ENCODE results near the gene SCNN1A.

SCNN1A gene

DNA sequence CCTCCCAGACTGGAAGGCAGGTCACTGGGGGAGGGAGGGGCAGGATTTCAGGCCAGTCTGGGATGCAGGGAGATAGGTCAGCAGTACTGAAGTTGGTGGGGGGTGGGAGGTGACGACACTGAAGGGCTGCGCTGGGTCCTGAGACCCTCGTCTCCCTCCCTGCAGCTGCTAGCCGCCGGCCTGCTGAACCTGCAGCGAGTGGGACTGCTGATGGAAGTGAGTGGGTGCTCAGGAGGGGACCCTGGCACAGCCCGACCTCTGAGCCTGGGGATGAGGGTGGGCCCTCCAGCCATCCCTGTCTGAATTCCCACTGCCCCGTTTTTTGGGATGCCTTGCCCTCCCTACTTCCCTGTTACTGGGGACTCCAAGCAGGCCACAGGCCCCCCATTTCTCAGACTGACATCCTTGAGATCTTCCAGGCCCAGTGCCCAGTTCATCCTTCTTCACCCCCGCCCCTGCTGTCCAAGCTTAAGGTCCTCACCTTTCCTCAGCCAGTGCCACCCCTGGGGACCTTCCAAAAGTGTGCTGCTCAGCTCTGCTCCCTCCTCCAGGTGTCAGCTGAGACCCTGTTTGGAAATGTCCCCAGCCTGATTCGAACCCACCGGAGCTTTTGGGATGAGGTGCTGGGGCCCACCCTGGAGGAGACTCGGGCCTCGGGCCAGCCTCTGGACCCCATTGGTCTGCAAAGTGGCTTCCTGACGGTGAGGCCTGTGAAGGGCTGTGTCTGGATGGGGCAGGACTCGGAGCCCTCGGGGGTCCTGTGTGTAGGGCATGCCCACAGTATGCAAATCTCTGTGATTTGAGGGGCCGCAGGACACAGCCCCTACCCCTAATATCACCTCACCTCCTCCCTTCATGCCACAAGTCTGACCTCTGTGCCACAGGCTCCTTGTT lies 59.4 kb downstream of the SCNN1A start:
- no peak for DNase-seq

DNA sequence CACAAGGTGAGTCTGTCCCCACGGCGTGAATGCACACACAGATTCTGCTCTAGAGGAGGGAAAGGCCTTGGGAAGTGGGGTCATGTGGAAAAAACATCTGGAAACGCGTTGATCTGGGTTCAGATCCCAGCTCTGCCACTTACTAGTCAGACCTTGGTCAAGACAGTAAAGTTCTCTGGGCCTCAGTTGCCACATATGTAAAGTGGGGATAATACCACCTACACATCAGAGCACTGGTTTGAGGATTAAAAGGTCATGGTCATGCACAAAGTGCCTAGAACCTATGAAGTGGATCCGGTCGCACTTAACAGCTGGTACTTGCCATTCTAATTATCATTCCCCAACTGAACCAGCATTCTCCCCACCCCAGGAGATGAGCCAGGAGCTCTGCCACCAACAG lies 60.2 kb downstream of the SCNN1A start:
- DNase-seq = no peak

DNA sequence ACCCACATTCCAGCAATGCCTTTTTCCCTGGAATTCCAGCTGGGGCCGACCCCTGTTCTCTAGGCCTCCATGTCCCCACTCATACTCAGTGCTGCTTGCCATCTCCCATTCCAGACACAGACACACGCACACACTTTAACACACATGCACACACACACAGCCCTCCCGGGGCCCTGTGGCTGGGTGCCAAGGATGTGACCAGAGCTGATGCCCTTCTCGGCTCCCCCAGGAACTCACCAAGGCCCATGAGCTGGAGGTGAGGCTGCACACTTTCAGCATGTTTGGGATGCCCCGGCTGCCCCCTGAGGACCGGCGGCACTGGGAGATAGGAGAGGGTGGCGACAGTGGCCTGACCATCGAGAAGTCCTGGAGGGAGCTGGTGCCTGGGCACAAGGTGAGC lies 60.6 kb downstream of the SCNN1A start:
- DNase-seq = no peak

DNA sequence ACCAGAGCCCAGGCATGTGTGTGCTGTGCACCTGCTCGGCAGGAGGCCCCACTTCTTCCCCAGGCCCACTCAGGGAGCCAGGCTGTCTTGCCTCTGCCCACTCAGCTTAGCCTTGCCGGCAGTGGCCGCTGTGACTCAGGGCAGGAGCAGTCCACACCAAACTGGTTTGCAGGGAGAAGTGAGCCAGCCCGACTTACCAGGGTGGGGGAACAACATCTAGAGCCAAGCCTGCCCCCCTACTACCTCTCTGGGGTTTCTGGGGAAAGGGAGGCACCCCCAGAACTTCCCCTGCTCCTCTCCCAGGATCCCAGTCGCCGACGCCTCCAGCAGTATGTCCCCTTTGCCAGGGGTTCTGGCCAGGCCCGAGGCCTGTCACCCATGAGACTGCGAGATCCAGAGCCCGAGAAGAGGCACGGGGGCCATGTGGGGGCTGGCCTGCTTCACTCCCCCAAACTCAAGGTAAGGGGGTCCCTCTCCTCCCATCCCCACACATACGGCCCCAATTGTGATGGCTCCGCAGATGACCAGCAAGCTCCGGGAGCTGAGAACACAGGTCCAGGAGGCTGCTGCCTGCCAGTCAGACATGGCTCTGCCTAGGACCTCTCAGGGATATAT lies 61.9 kb downstream of the SCNN1A start:
- no peak for DNase-seq

DNA sequence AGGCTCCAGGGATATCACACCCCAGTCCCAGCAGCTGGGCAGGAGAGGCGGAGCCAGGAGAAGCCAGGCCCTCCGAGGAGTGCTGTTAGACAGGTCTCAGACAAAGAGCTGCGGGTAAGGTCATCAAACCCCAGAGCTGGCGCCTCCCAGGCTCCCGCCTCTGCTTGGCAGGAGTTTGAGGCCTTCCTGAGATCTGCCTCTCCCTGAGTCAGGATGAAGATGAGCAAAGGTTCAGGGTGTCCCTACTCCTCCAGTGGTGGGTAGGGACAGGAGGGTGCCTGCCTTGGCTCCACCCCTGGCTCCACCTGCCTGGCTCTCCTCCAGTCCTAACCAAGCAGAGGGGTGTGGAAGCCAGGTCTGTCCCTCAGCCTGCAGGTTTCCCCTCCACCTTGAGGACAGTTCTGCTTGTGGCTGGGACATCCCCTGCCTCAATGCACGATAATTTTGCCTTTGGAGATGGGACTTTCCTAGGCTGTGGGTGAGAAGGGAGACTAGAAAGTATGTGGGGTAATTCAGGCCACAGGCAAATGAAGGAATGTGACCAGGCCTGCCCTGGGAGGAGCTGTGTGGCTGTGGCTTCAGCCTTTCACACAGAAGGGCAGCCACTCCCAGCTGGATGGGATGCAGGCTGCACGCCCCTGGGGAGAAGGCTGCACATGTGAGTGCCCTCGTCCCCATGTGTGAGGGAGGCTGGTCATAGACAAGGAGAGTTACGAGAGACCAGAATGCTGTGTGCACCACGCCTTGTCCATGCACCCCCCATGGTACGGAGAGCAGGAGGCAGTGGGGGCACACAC lies 62.6 kb downstream of the SCNN1A start:
- DNase-seq = peak; percentile 49

DNA sequence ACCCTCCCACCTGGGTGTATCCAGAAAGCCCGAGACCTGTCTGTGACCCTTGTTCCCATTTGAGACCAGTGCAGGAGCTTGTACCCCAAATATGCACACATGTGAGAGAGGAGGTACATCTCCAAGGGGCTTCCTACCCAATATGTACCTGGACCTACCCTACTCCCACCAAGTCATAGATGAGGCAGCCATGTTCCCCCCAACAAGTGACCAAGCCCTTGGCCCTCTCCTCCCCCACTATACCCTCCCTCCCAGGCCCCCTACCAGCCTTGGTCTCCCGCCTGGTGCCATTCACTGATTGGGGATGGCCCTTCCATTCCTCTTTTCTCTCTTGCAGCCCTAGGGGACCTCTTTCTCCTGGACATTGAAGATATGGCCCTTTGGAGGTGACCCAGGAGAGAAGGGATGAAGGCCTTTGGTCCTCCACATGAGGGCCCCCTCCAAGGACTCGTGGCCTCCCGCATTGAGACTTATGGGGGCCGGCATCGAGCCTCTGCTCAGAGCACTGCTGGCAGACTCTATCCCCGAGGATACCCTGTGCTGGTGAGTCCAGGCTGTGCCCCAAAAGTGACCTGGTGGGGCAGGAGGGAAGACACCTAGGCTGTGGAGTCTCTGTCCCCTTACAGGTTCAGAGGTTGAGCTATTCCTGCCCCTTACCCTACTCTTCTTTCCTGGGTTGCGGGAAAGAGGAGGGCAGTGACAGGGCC lies 63.4 kb downstream of the SCNN1A start:
- no peak for DNase-seq

DNA sequence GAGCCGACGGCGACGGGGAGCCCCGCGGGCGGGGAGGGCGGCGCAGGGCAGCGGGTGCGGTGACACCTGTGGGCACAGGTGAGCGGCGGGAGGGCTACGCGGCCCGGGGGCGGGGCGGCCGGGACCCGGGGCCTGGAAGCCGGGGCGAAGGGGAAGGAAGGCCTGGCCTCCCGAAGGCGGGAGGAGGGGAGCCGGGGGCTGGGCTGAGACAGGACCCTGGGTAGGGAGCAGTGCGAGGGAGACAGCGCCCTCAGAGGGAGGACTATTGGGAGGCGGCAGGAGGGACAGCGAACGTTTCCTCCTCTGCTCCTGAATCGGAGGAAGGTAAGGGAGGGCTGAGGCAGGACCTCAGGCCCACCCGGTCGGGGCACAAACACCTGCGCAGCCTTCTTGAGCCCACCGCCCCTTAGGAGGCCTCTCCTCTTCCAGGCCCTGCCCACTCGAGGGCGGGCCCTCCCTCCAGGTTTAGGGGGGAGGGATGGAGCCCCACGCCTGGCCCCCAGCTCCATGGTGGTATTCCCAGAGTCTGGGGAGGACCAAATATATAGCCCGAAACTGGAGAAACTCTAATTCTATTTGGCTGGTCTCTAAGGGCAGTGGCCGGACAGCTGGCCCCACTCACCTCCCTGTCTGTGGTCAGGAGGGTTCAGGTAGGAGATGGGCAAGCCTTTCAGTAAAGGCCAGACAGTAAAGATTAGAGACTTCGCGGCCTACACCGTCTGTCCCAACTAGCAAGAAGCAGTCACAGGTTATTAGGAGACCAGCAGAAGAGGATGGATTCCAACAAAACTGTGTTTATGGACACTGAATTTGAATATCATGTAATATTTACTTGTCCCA lies 64.4 kb downstream of the SCNN1A start:
- DNase-seq = no peak

DNA sequence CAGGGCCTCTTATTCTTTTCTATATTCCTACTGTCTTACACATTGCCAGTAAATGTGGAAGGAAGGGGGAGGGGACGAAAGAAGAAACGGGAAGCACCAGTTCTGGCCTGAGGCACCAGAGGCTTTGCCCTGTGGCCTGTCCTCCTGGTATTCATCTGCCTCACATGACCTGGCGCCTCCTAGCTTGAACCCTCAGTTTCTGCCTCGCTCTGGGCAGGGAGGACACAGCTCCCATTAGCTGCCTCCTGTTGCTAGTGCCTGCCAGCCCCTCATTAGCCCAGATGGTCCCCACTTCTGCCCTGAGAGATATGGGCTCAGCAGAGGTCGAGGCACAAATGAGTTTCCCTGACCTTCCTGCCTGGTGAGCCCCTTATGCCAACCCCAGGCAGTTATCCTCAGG lies 67.8 kb downstream of the SCNN1A start:
- no peak for DNase-seq

DNA sequence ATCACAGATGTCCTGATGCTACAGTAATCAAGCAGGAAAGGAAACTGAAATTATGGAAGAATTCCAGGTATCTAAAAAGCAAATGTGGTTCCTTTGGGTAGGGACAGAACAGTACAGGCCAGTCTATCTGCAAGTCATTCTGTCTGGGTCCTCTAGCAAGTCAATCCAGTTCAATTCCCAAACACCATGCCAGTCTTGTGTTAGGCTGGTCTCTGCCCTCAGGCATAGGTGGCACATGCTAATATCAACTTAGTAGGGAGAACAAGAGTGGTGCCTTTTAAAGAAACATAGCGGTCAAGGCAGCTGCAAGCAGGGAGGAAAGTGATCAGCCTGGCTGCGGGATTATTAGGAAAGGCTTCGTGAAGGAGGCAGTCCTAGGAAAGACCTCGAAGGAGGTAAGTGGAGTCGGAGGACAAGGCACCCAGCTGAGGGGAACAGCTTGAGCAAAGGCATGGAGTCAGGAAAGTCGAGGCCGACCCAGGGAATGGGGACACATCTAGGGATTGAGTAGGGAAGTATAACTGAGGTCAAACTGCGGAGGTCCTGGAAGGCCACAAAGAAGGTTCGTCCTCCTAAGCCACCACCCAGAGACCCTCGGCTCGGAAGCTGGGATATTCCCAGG lies 68.7 kb downstream of the SCNN1A start:
- DNase-seq = no peak

DNA sequence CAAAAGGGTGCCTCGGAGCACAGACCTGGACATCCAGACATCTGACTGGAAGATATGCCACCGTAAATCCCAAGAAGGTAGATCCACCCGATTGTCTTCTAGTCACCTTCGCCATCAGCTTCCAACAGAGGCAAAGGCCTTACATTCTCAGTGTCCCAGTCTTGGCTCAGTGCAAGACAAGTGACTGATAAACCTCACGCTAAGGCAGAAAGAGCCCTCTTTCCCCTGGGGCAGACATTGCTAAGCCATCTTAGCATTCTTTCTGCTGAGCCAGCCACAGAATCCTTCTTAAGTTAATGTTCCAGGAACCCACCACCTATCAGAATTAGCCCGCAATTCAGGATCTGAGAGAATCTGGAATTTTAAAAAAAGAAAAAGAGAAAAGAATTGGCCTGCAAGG lies 69.2 kb downstream of the SCNN1A start:
- no peak for DNase-seq

DNA sequence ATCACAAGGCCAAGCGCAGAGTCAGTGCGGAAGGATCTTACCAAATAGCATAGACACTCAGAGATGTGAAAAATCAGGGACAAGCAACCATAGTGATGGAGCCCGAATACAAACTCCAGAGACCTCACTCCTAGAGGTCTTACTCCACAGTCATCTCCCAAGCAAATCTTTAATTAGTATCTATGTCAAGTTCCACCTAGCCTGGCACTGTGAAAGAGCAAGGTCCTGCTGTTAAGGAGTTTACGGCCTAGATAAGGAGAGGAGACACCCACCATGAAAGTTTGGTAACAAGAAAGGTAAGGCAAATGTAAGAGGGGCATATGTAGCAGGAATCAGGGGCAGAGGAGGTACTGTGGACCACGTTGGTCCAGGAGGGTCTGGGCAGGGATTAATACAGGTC lies 72.3 kb downstream of the SCNN1A start:
- DNase-seq = no peak

DNA sequence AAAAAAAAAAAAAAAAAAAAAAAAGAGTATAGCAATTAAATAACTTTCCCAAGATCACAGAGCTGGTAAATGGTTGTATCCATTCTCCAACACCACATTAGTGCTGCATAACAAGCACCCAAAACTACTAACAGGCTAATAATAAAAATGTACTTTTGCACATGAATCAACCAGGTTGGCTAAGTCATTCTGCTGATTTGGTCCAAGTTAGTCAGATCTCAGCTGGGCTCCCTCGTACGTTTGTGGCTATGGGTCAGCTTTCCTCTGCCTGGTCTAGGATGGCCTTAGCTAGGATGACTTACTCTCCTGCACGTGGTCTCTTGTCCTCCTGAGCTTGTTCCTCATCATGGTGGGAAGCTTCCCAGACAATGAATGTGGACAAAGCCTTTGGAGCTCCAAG lies 72.7 kb downstream of the SCNN1A start:
- DNase-seq = no peak

DNA sequence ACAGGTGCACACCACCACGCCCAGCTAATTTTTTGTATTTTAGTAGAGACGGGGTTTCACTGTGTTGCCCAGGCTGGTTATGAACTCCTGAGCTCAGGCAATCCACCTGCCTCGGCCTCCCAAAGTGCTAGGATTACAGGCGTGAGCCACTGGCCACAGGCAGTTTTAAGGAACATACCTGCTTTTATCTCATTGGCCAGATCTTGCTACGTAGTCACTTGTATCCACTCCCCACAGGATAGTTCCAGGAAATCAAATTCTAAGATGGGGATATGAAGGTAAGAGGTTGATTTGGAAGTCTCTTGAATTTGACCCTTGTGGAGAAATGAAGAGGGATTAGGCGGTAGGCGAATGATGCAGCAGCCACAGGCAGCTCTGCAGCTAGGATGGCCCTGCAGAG lies 73.6 kb downstream of the SCNN1A start:
- DNase-seq = no peak

DNA sequence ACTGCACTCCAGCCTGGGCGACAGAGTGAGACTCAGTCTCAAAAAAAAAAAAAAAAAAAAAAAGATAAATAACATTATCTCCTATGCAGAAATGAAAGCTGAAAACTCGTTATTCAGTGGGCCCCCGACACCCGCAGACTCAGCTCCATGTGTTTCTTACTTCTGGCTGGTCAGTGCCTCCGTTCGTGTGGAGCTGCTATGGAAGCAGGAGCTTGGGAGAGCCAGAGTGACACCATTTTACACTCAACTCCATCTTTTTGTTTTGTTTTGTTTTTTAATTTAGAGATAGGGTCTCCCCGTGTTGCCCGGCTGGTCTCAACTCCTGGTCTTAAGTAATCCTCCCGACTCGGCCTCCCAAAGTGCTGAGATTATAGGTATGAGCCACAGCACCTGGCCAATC lies 78.2 kb downstream of the SCNN1A start:
- DNase-seq = no peak
